ENCODE data around the gene TSPAN14. TPM values are rescaled to one million over a fixed set of nuclear protein-coding genes. Genes with fewer than 3 reads are reported as not detected.

TSPAN14 gene
- total and polyA plus RNA-seq, 2 experiments from 2014 or later, result 17.9 to 40.7 TPM

GRCh38 chr10:80460399-80461207 is 6.5 kb downstream of the TSPAN14 start:
- TF ChIP-seq CREB1 (CRISPR knock-in tag; IDR thresholded peaks at IDR 0.05; ENCODE audit: low read depth) (0 out of 2 replicates have a peak, but pooled peaks have one; percentile 5), EZH2 (IDR thresholded peaks at IDR 0.05; ENCODE audit: low read depth, unreplicated experiment) (no peak), ZNF462 (CRISPR knock-in tag; IDR thresholded peaks at IDR 0.05) (no peak)
- TF ChIP-seq, protein P1, sequence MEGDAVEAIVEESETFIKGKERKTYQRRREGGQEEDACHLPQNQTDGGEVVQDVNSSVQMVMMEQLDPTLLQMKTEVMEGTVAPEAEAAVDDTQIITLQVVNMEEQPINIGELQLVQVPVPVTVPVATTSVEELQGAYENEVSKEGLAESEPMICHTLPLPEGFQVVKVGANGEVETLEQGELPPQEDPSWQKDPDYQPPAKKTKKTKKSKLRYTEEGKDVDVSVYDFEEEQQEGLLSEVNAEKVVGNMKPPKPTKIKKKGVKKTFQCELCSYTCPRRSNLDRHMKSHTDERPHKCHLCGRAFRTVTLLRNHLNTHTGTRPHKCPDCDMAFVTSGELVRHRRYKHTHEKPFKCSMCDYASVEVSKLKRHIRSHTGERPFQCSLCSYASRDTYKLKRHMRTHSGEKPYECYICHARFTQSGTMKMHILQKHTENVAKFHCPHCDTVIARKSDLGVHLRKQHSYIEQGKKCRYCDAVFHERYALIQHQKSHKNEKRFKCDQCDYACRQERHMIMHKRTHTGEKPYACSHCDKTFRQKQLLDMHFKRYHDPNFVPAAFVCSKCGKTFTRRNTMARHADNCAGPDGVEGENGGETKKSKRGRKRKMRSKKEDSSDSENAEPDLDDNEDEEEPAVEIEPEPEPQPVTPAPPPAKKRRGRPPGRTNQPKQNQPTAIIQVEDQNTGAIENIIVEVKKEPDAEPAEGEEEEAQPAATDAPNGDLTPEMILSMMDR (conservative IDR thresholded peaks at IDR 0.05; ENCODE audit: low read depth in 2 of 2), result peak in 1 of 2 experiments; percentile 20; a peak in 1 of 4 replicates
- peaks cover 82% of the 10 kb centered on the region for H3K4me1 Mint-ChIP-seq
- H3K9me3 Mint-ChIP-seq, result no peaks in the 10 kb centered on the region
- peaks cover 94% of the 10 kb centered on the region for H3K79me2 ChIP-seq (replicated peaks; ENCODE audit: insufficient read depth)
- no peaks in the 10 kb centered on the region for H3K9me2 ChIP-seq (ENCODE audit: insufficient read depth)
- H3K27me3 Mint-ChIP-seq (ENCODE audit: insufficient read depth, low read depth, poor library complexity), result peaks cover 12% of the 10 kb centered on the region
- no peaks in the 10 kb centered on the region; the same call in 1 of the 2 replicates for H3F3A ChIP-seq (replicated peaks; ENCODE audit: low read depth)
- peaks cover 86% of the 10 kb centered on the region for H3K4me1 ChIP-seq (ENCODE audit: insufficient read depth)
- DNase-seq (ENCODE audit: low spot score) (peak; percentile 90), ATAC-seq (peak; percentile 56)
- peaks cover 46% of the 10 kb centered on the region for H4K20me1 ChIP-seq (replicated peaks; ENCODE audit: insufficient read depth)
- H3K4me3 ChIP-seq, result peak overlapping the region; percentile 44
- H3K27ac Mint-ChIP-seq, result peak overlapping the region; percentile 83
- peak overlapping the region; percentile 59 for H3K4me3 Mint-ChIP-seq
- peak overlapping the region; percentile 74 for H3K4me2 ChIP-seq
- no peaks in the 10 kb centered on the region for H3K36me3 ChIP-seq (ENCODE audit: insufficient read depth)
- no peaks in the 10 kb centered on the region; the same call in 1 of the 3 replicates for H3K36me3 Mint-ChIP-seq (ENCODE audit: low read depth)
- 0 out of 2 replicates have a peak overlapping the region, but pooled peaks have one; percentile 56 for H3K27ac ChIP-seq (ENCODE audit: low read depth)
- no peak overlapping the region for H2AFZ ChIP-seq
- no peaks in the 10 kb centered on the region for H3K27me3 ChIP-seq (ENCODE audit: insufficient read depth)

Measured in GM23338 (cell line).